GM23248 (cell line): ENCODE data around the gene DDX31.

ENCODE experiments used
- EZH2 ChIP-seq: fragments of 200-600 bp; sonication (generic); IDR thresholded peaks from 2 replicates; pipeline ENCODE4 v1.6.1; 2018; ENCODE audit warnings: antibody characterized with exemption, mild to moderate bottlenecking; ENCODE audit not compliant: insufficient read depth, poor library complexity, severe bottlenecking
- EZH2phosphoT487 ChIP-seq: fragments of 200-600 bp; sonication (generic); IDR thresholded peaks from 2 replicates; pipeline ENCODE4 v1.6.1; 2018; ENCODE audit warnings: antibody characterized with exemption, moderate library complexity, mild to moderate bottlenecking, low read depth; ENCODE audit not compliant: insufficient read depth

GRCh38 chr9:132547052-132547431, 122.7 kb downstream of the DDX31 start:
- no peak for TF ChIP-seq EZH2phosphoT487
- no peak for TF ChIP-seq EZH2
